Central memory CD8-positive, alpha-beta T cell (primary cell): ENCODE results near the gene FLYWCH1.

Experiments
- ATAC-seq: fragments of 150-1000 bp; cut with Tn5 transposase; replicated peaks from 2 replicates; pipeline ENCODE4 v1.10.0; 2022; ENCODE audit warnings: mild to moderate bottlenecking, moderate FRiP score, moderate number of reproducible peaks; ENCODE audit not compliant: poor library complexity, severe bottlenecking; ENCODE audit errors: extremely low read depth
- DNase-seq, 2 donors: peaks; one replicate each; pipeline ENCODE4 v3.0.0; 2021; ENCODE audit warnings: low spot score in 2 of 2
- H3K27ac Mint-ChIP-seq: one replicate; pipeline ENCODE4 v1.8.0; 2022; ENCODE audit warnings: low read depth, mild to moderate bottlenecking, moderate library complexity, mixed read lengths
- H3K27me3 Mint-ChIP-seq: one replicate; pipeline ENCODE4 v1.8.0; 2022; ENCODE audit warnings: mixed read lengths
- H3K36me3 Mint-ChIP-seq: one replicate; pipeline ENCODE4 v1.8.0; 2022; ENCODE audit warnings: mild to moderate bottlenecking, moderate library complexity, mixed read lengths; ENCODE audit not compliant: insufficient read depth
- H3K4me1 Mint-ChIP-seq: one replicate; pipeline ENCODE4 v1.8.0; 2022; ENCODE audit warnings: mixed read lengths
- H3K4me3 Mint-ChIP-seq: one replicate; pipeline ENCODE4 v1.8.0; 2022; ENCODE audit warnings: mild to moderate bottlenecking, moderate library complexity, mixed read lengths
- H3K9me3 Mint-ChIP-seq: one replicate; pipeline ENCODE4 v1.8.0; 2022; ENCODE audit warnings: mixed read lengths

The FLYWCH1 gene

GRCh38 chr16:2883458-2883908, 28.2 kb upstream of the FLYWCH1 start:
- DNase-seq (no peak), ATAC-seq (no peak)
- H3K27me3 Mint-ChIP-seq = no peaks in the 10 kb centered on the region
- peaks cover 13% of the 10 kb centered on the region for H3K4me1 Mint-ChIP-seq
- H3K36me3 Mint-ChIP-seq = peaks cover 8% of the 10 kb centered on the region
- peak overlapping the region; percentile 93 for H3K27ac Mint-ChIP-seq
- no peaks in the 10 kb centered on the region for H3K9me3 Mint-ChIP-seq
- H3K4me3 Mint-ChIP-seq = peak overlapping the region; percentile 90

GRCh38 chr16:2884041-2884451, 27.7 kb upstream of the FLYWCH1 start:
- peak overlapping the region; percentile 93 for H3K27ac Mint-ChIP-seq
- H3K27me3 Mint-ChIP-seq = no peaks in the 10 kb centered on the region
- no peak for DNase-seq
- H3K9me3 Mint-ChIP-seq = no peaks in the 10 kb centered on the region
- no peak for ATAC-seq
- peaks cover 8% of the 10 kb centered on the region for H3K36me3 Mint-ChIP-seq
- H3K4me1 Mint-ChIP-seq = peaks cover 13% of the 10 kb centered on the region
- H3K4me3 Mint-ChIP-seq = peak overlapping the region; percentile 90

DNA sequence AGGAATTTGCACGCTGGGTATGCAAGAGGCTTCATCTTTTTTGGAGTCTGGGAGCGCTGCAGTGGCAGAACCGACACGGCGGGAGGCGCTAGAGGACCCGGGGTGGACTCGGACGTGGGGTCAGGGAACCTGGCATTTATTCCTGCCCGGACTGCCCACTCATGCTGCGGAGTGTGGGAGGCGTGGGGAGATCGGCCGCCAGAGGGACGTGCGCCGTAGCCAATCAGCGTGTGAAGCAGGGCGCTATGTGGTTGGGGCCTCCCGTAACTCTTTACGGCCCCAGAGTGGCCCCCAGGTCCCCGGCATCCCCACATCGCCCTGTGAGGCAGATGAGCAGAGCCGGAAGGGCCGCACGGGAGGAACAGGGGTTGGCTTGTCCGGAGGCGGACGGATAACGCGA, 17.5 kb upstream of the FLYWCH1 start:
- Mint-ChIP-seq H3K27ac (no peak overlapping the region), H3K4me3 (no peak overlapping the region)

GRCh38 chr16:2895813-2896212, 15.9 kb upstream of the FLYWCH1 start:
- DNase-seq = no peak
- no peak overlapping the region for H3K27ac Mint-ChIP-seq
- H3K9me3 Mint-ChIP-seq = no peaks in the 10 kb centered on the region
- H3K4me3 Mint-ChIP-seq = no peak overlapping the region
- H3K36me3 Mint-ChIP-seq = no peaks in the 10 kb centered on the region
- H3K4me1 Mint-ChIP-seq = no peaks in the 10 kb centered on the region
- H3K27me3 Mint-ChIP-seq = no peaks in the 10 kb centered on the region
- ATAC-seq = no peak

More for the DNA sequence above, 17.5 kb upstream of the FLYWCH1 start:
- Mint-ChIP-seq H3K36me3 (no peaks in the 10 kb centered on the region), H3K27me3 (no peaks in the 10 kb centered on the region), H3K9me3 (no peaks in the 10 kb centered on the region), H3K4me1 (no peaks in the 10 kb centered on the region)
- ATAC-seq (no peak), DNase-seq (no peak)

DNA sequence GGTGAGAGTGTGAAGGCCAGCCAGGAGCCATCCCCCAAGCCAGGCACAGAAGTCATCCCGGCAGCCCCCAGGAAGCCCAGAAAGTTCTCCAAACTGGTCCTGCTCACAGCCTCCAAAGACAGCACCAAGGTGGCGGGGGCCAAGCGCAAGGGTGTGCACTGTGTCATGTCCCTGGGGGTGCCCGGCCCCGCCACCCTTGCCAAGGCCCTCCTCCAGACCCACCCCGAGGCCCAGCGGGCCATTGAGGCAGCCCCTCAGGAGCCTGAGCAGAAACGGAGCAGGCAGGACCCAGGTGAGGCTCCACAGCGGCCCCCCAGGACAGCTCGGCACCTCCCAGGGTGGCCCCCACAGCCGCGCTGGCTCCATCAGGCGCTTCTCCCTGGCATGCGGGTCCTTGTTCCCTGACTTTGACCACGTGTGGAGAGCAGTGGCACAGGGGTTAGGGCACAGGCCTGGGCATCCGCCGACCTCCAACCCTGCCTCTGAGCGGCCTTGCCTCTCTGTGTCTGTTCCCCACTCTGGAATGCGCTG, 15.2 kb upstream of the FLYWCH1 start:
- Mint-ChIP-seq H3K4me1 (no peaks in the 10 kb centered on the region), H3K4me3 (no peak overlapping the region), H3K36me3 (no peaks in the 10 kb centered on the region), H3K9me3 (no peaks in the 10 kb centered on the region), H3K27me3 (no peaks in the 10 kb centered on the region), H3K27ac (no peak overlapping the region)
- ATAC-seq (no peak), DNase-seq (no peak)

- no peaks in the 10 kb centered on the region for H3K36me3 Mint-ChIP-seq
- no peaks in the 10 kb centered on the region for H3K4me1 Mint-ChIP-seq
- H3K9me3 Mint-ChIP-seq = no peaks in the 10 kb centered on the region
- H3K27ac Mint-ChIP-seq = no peak overlapping the region
- no peaks in the 10 kb centered on the region for H3K27me3 Mint-ChIP-seq
- ATAC-seq = no peak
- no peak overlapping the region for H3K4me3 Mint-ChIP-seq
- DNase-seq = no peak
These were observed 14.6 kb upstream of the FLYWCH1 start for GRCh38 chr16:2897110-2897509.

DNA sequence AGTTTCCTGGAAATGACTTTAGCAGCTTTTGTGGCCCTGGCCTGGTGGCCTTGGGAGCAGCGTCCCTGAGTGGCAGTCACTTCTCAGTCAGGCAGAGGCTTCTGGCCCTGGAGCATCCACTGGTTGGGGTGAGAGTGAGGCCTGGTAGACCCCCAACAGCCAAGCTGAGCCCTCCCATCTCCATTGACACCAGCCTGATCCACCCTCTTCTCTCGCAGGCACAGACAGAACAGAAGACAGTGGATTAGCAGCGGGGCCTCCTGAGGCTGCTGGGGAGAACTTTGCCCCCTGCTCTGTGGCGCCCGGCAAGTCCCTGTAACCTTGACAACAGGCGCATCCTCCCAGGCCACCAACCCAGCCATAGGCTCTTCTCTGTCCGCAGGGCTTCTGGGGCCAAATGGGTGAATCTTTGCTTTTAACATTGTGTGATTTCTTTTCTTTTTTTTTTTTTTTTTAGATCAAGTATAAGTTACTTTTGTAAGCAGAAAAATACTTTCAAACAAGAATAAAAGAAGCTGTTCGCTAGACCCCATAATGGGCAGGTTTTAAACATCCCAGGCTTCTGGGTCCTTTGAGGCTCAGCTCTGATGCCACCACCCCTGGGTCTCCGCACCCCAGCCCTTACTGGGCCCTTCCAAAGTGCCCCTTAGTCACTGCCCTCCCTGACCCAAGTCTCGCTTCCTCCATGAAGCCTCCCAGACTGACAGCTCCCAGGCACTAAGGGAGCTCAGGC, 12.7 kb upstream of the FLYWCH1 start:
- no peak for ATAC-seq
- no peak for DNase-seq
- no peak overlapping the region for H3K4me3 Mint-ChIP-seq
- no peaks in the 10 kb centered on the region for H3K9me3 Mint-ChIP-seq
- H3K4me1 Mint-ChIP-seq = peaks cover 4% of the 10 kb centered on the region
- H3K27me3 Mint-ChIP-seq = no peaks in the 10 kb centered on the region
- no peaks in the 10 kb centered on the region for H3K36me3 Mint-ChIP-seq
- H3K27ac Mint-ChIP-seq = no peak overlapping the region

DNA sequence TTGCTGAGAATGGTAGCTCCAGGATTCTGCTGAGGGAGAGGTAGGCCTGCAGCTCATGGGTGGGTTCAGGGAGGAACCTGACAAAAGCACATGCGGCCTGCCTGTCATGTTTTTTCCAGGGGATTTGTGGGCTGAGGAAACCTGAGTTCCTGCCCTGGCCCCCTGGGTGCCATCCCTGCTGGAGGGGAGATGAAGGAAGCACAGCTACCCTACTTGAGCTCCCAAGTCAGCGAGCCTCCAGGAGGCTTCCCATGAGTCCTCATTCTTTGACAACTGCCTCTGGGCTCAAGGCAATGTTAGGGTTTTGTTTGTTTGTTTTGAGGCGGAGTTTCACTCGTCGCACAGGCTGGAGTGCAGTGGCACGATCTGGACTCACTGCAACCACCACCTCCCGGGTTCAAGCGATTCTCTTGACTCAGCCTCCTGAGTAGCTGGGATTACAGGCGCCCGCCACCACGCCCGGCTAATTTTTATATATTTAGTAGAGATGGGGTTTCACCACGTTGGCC, 12.1 kb upstream of the FLYWCH1 start:
- Mint-ChIP-seq H3K36me3 (no peaks in the 10 kb centered on the region), H3K27ac (no peak overlapping the region)

DNA sequence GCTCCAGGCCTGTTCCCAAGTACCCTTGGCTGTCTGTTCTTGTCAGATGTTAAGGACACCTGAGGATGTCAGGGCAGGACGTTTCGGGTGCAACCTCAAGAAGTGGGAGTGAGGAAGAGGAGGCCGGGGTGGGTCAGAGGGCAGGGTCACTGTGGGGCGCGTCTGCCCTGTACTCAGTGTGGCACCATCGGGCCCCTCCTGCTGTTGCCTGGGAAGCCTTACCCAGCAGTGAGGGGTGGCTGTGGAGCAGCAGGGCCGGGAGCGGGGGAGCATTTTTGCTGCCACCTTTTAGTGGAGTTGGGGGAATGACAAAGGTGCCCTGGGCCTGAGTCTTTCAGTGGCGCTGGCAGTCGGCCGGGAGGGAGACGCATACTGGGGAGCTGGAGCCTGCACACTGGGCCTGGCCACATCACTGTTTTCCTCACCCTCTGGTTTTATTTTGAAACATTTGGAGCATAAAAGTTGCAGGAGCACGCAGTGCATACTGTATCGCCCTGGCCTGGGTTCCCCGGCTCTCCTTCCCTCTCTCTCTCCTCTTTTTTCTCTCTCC, 11.1 kb upstream of the FLYWCH1 start:
- no peak for ATAC-seq
- Mint-ChIP-seq H3K27me3 (no peaks in the 10 kb centered on the region), H3K4me3 (no peak overlapping the region), H3K27ac (no peak overlapping the region), H3K36me3 (no peaks in the 10 kb centered on the region), H3K4me1 (peaks cover 14% of the 10 kb centered on the region), H3K9me3 (no peaks in the 10 kb centered on the region)
- DNase-seq = no peak

More for the DNA sequence above, 12.1 kb upstream of the FLYWCH1 start:
- ATAC-seq (no peak), DNase-seq (no peak)
- Mint-ChIP-seq H3K4me1 (peaks cover 9% of the 10 kb centered on the region), H3K27me3 (no peaks in the 10 kb centered on the region), H3K9me3 (no peaks in the 10 kb centered on the region), H3K4me3 (no peak overlapping the region)

DNA sequence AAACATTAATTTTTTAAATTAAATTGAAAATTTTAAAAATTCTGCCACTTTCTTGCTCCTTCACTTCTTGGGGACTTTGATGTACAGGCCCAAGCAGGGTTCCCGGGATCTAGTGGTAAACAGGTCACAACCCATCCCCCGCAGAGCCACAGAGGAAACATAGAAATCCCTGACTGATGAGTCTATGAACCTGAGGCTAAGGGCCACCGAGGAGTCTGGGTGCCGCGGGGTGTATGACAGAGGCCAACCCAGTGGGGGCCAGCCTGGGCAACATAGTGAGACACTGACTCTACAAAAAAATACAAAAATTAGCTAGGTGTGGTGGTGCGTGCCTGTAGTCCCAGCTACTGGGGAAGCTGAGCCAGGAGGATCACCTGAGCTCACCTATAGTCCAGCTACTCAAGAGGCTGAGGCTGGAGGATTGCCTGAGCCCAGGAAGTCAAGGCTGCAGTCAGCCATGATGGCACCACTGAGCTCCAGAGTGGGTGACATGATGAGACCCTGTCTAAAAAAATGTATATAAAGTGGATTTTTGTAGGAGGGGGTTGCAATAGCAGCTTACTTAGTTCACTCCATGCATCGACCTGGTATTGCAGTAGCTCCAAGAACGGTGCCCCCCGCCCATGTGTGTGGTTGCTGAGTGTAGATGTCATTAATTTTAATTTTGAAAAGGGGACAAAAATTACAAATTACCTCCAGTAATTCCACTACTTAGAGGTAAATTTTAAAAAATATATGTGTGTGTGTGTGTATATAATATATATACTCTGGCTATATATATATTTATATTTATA, 9.2 kb upstream of the FLYWCH1 start:
- ATAC-seq (no peak), DNase-seq (no peak)
- H3K36me3 Mint-ChIP-seq = peaks cover 4% of the 10 kb centered on the region
- no peak overlapping the region for H3K4me3 Mint-ChIP-seq
- H3K27me3 Mint-ChIP-seq = no peaks in the 10 kb centered on the region
- peaks cover 26% of the 10 kb centered on the region for H3K4me1 Mint-ChIP-seq
- H3K27ac Mint-ChIP-seq = no peak overlapping the region
- H3K9me3 Mint-ChIP-seq = no peaks in the 10 kb centered on the region

DNA sequence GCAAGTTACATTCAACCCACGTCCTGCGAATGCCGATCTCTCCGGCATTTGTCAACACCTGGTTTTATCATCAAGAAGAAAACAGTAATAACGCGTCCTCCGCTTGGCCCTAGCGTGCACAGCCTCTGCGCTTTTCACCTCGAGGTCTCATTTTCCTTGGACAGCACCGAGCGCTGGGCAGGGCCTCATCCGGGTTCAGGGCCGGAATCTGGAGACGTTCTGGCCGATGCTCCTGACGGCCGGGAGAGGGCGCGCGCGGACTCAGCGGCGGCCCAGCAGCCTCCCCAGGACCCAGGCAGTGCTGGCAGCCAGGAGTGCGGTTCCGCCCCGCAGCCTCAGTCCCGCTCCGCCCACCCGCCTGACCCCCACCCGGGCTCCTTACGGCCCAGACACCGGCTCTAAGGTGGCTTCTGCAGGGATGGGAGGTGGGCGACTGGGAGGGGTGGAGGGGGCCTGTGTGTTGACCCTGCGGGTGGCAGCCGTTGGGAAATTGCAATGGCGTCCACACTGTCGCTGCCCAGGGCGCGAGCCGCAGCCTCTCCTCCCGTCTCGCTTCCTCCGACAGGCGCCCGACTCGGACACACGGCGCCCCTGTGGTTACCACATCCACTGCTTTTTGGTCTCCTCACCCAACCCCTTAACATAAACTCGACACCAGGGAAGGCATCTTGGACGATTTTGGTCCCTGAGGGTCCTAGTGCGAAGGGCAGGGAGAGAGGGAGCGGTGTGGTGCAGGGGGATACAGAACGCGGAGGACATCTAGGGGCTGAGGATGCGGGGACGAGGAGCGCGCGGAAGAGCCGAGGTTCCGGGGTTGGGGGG, 7.4 kb upstream of the FLYWCH1 start:
- peak overlapping the region; percentile 91 for H3K4me3 Mint-ChIP-seq
- no peaks in the 10 kb centered on the region for H3K9me3 Mint-ChIP-seq
- DNase-seq (peak; percentile 59 to 60), ATAC-seq (peak; percentile 66)
- no peaks in the 10 kb centered on the region for H3K27me3 Mint-ChIP-seq
- peak overlapping the region; percentile 11 for H3K27ac Mint-ChIP-seq
- peaks cover 4% of the 10 kb centered on the region for H3K36me3 Mint-ChIP-seq
- peaks cover 26% of the 10 kb centered on the region for H3K4me1 Mint-ChIP-seq

DNA sequence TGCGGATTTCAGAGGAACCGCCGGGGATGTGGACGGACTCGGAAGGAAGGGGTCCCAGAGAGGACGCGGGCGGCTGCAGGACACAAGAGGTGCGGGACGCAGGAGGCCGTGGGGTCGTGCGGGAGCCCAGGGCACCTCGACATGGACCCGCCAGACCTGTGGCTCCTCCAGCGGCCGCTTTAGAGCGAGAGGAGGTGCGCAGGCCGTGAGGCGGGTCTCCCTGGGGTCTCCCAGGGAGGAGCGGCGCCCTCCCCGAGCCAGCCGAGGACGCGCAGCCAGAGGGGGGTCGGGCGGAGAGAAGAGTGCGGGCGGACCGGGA, 6.8 kb upstream of the FLYWCH1 start:
- H3K36me3 Mint-ChIP-seq = peaks cover 4% of the 10 kb centered on the region
- peaks cover 26% of the 10 kb centered on the region for H3K4me1 Mint-ChIP-seq
- ATAC-seq (no peak), DNase-seq (peak in 1 of 2 donors; percentile 12)
- no peaks in the 10 kb centered on the region for H3K9me3 Mint-ChIP-seq
- H3K4me3 Mint-ChIP-seq = peak overlapping the region; percentile 91
- H3K27ac Mint-ChIP-seq = peak overlapping the region; percentile 11
- H3K27me3 Mint-ChIP-seq = no peaks in the 10 kb centered on the region
